PC-9 (cell line): ENCODE measurements around the gene DNAJA1.

Experiments used
- EZH2 ChIP-seq: fragments of 200-600 bp; sonication (generic); IDR thresholded peaks from 2 replicates; pipeline ENCODE4 v1.8.0; 2017; ENCODE audit warnings: antibody characterized with exemption, low read depth
- TF ChIP-seq, protein P1 (sequence below): fragments of 200-600 bp; sonication (generic); conservative IDR thresholded peaks from 2 replicates; pipeline ENCODE4 v1.6.1; 2017; ENCODE audit warnings: mixed run types, antibody characterized with exemption, mild to moderate bottlenecking, moderate library complexity

DNA sequence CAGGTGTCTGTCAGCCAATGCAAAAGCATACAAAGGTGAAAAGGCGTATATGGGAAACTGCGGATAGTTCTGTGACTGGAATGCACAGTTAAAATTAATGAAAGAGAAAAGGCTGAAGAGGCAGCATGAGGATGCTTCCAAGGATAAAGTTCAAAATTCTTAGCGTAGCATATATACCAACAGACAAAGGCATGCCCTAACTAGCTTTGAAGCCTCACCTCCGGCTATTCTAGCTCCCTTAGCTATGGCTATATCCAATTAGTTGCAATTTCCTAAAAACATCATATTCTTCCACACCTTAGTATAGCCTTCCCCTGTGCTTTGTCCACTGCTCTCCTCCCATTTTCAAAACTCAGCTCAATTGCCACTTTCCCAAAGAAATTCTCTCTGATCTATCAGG is 1.4 kb upstream of the DNAJA1 start:
- TF ChIP-seq, protein P1, sequence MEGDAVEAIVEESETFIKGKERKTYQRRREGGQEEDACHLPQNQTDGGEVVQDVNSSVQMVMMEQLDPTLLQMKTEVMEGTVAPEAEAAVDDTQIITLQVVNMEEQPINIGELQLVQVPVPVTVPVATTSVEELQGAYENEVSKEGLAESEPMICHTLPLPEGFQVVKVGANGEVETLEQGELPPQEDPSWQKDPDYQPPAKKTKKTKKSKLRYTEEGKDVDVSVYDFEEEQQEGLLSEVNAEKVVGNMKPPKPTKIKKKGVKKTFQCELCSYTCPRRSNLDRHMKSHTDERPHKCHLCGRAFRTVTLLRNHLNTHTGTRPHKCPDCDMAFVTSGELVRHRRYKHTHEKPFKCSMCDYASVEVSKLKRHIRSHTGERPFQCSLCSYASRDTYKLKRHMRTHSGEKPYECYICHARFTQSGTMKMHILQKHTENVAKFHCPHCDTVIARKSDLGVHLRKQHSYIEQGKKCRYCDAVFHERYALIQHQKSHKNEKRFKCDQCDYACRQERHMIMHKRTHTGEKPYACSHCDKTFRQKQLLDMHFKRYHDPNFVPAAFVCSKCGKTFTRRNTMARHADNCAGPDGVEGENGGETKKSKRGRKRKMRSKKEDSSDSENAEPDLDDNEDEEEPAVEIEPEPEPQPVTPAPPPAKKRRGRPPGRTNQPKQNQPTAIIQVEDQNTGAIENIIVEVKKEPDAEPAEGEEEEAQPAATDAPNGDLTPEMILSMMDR: no peak
- TF ChIP-seq EZH2: no peak
